ENCODE data around the gene PRR20G. TPM values are rescaled to one million over a fixed set of nuclear protein-coding genes. Genes with fewer than 3 reads are reported as not detected.

PRR20G gene
- total and polyA plus RNA-seq, 2 of the 4 experiments (the other 2 are of a cell fraction) = not detected

- no peak overlapping the region for H3K18ac ChIP-seq (ENCODE audit: low read depth, low read length)
Measured at GRCh38 chr3:127329631-127330285, 41.9 kb upstream of the PRR20G start.

More at GRCh38 chr3:127329631-127330285, 41.9 kb upstream of the PRR20G start:
- no peak overlapping the region for H3K9ac ChIP-seq (ENCODE audit: low read depth, low read length)
- no peak overlapping the region for H3K23ac ChIP-seq (ENCODE audit: low read depth, low read length)
- ChIA-PET CTCF (no interaction called here), POLR2A (ENCODE audit: unreplicated experiment) (no interaction called here)
- H3K79me1 ChIP-seq (ENCODE audit: low read depth in 1 of 2, low read length in 2 of 2) = no peaks in the 10 kb centered on the region
- no peak overlapping the region for H4K91ac ChIP-seq (ENCODE audit: insufficient read depth, low read depth, low read length)
- H3K4me3 ChIP-seq (ENCODE audit: insufficient read depth, low read depth, low read length) = no peak overlapping the region
- no peak for ATAC-seq (ENCODE audit: low read depth)
- no TSS peak for BruUV-seq (replicated peaks)
- no peaks in the 10 kb centered on the region for H3K27me3 ChIP-seq (ENCODE audit: control insufficient read depth, insufficient read depth, low read length)
- H2AFZ ChIP-seq (replicated peaks; ENCODE audit: low read length, poor library complexity) = no peak overlapping the region
- in situ Hi-C loops (cut with MboI; ENCODE audit: low sequenced_read_pairs) = no loop called here
- no peaks in the 10 kb centered on the region for H3K9me1 ChIP-seq (ENCODE audit: insufficient read depth, low read length)
- no peak overlapping the region for H3K56ac ChIP-seq (ENCODE audit: extremely low read depth, insufficient read depth, low read length)
- TF ChIP-seq FOS (IDR thresholded peaks at IDR 0.05; ENCODE audit: low read depth, low read length) = no peak
- no peak for TF ChIP-seq NFE2L2 (IDR thresholded peaks at IDR 0.05; ENCODE audit: low read depth, low read length)
- no peak for TF ChIP-seq BHLHE40 (IDR thresholded peaks at IDR 0.05; ENCODE audit: low read depth, low read length)
- TF ChIP-seq CEBPB (IDR thresholded peaks at IDR 0.05; ENCODE audit: low read depth, low read length) = no peak
- no peak for TF ChIP-seq USF2 (IDR thresholded peaks at IDR 0.05; ENCODE audit: low read depth, low read length)
- TF ChIP-seq RFX5 (IDR thresholded peaks at IDR 0.05; ENCODE audit: low read depth, low read length) = no peak
- H3K9me3 ChIP-seq (ENCODE audit: control insufficient read depth, insufficient read depth, low read length) = no peaks in the 10 kb centered on the region
- H3K27ac ChIP-seq (ENCODE audit: insufficient read depth, low read length) = no peak overlapping the region
- H2BK120ac ChIP-seq (ENCODE audit: low read depth, low read length) = no peak overlapping the region
- no peak overlapping the region for H4K5ac ChIP-seq (ENCODE audit: low read depth, low read length)
- no peak overlapping the region for H3K4ac ChIP-seq (ENCODE audit: low read depth, low read length)
- H3K14ac ChIP-seq (replicated peaks; ENCODE audit: low read depth, low read length) = no peak overlapping the region
- no CpG with 5 or more reads among the region's 2 CpGs for WGBS, 2 experiments (ENCODE audit: extremely low coverage in 2 of 2, insufficient read length in 1 of 2)
- no peak overlapping the region for H4K8ac ChIP-seq (ENCODE audit: low read depth in 2 of 2, low read length in 2 of 2)
- no peaks in the 10 kb centered on the region for H4K20me1 ChIP-seq (ENCODE audit: insufficient read depth, low read length)
- no peaks in the 10 kb centered on the region for H3K36me3 ChIP-seq (ENCODE audit: control insufficient read depth, insufficient read depth, low read length)
- H2BK20ac ChIP-seq (ENCODE audit: low read depth, low read length) = no peak overlapping the region
- no peak overlapping the region for H2BK15ac ChIP-seq (ENCODE audit: low read depth, low read length)
- H2AK9ac ChIP-seq (replicated peaks; ENCODE audit: low read depth, low read length, poor library complexity) = no peak overlapping the region
- H2BK5ac ChIP-seq (ENCODE audit: low read depth, low read length, poor library complexity, severe bottlenecking) = no peak overlapping the region
- no peak for DNase-seq
- intact Hi-C loops (cut with micrococcal nuclease) = no loop called here
- H3K4me2 ChIP-seq (ENCODE audit: low read depth, low read length) = no peak overlapping the region
- H2AK5ac ChIP-seq (ENCODE audit: low read depth, low read length) = no peak overlapping the region
- dilution Hi-C loops (cut with HindIII; ENCODE audit: low sequenced_read_pairs, unreplicated experiment) = no loop called here
- H3K4me1 ChIP-seq (ENCODE audit: control insufficient read depth, insufficient read depth, low read length) = no peaks in the 10 kb centered on the region

All from IMR-90 (cell line).